Chondrocyte (in vitro differentiated cells): ENCODE results near the gene MIEF2. TPM values are rescaled to one million over a fixed set of nuclear protein-coding genes. Genes with fewer than 3 reads are reported as not detected.
A peak's percentile ranks its signal among the peaks of the same experiment; 100 is the strongest.

Experiments used
- DNase-seq: peaks from one replicate; pipeline ENCODE4 v3.0.0; 2021; ENCODE audit warnings: mixed read lengths, low spot score
- H3K27ac Mint-ChIP-seq: one replicate; pipeline ENCODE4 v1.8.0; 2021; ENCODE audit warnings: mild to moderate bottlenecking, moderate library complexity, mixed read lengths; ENCODE audit not compliant: unreplicated experiment
- H3K27me3 Mint-ChIP-seq: 2 replicates; pipeline ENCODE4 v1.8.0; 2021; ENCODE audit warnings: low read depth, mixed read lengths
- H3K36me3 Mint-ChIP-seq: 2 replicates; pipeline ENCODE4 v1.8.0; 2021; ENCODE audit warnings: low read depth, mixed read lengths
- H3K4me1 Mint-ChIP-seq: 2 replicates; pipeline ENCODE4 v1.8.0; 2021; ENCODE audit warnings: low read depth, mild to moderate bottlenecking, mixed read lengths
- H3K4me3 Mint-ChIP-seq: one replicate; pipeline ENCODE4 v1.8.0; 2021; ENCODE audit warnings: mild to moderate bottlenecking, moderate library complexity, mixed read lengths; ENCODE audit not compliant: unreplicated experiment
- H3K9me3 Mint-ChIP-seq: 2 replicates; pipeline ENCODE4 v1.8.0; 2021; ENCODE audit warnings: low read depth, mixed read lengths
- total RNA-seq: library from RNA; stranded (reverse); gene quantifications from 3 replicates; pipeline ENCODE4 v1.2.1, GENCODE V29; 2021
- TF ChIP-seq, protein P1 (sequence below): fragments of 200-600 bp; sonication (generic); IDR thresholded peaks from 2 replicates; pipeline ENCODE4 v1.5.0; 2021; ENCODE audit warnings: antibody characterized with exemption, mild to moderate bottlenecking, moderate library complexity

MIEF2 gene
- total RNA-seq, 1 donor from 2014 or later, result 11.5 TPM

GRCh38 chr17:18231164-18231563 lies 29.3 kb upstream of the MIEF2 start:
- peak; percentile 68 for DNase-seq
- Mint-ChIP-seq H3K4me3 (no peak overlapping the region), H3K36me3 (peaks cover 5% of the 10 kb centered on the region), H3K27me3 (no peaks in the 10 kb centered on the region), H3K27ac (peak overlapping the region; percentile 45), H3K9me3 (no peaks in the 10 kb centered on the region), H3K4me1 (peaks cover 36% of the 10 kb centered on the region)
- TF ChIP-seq, protein P1, sequence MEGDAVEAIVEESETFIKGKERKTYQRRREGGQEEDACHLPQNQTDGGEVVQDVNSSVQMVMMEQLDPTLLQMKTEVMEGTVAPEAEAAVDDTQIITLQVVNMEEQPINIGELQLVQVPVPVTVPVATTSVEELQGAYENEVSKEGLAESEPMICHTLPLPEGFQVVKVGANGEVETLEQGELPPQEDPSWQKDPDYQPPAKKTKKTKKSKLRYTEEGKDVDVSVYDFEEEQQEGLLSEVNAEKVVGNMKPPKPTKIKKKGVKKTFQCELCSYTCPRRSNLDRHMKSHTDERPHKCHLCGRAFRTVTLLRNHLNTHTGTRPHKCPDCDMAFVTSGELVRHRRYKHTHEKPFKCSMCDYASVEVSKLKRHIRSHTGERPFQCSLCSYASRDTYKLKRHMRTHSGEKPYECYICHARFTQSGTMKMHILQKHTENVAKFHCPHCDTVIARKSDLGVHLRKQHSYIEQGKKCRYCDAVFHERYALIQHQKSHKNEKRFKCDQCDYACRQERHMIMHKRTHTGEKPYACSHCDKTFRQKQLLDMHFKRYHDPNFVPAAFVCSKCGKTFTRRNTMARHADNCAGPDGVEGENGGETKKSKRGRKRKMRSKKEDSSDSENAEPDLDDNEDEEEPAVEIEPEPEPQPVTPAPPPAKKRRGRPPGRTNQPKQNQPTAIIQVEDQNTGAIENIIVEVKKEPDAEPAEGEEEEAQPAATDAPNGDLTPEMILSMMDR, result no peak

DNA sequence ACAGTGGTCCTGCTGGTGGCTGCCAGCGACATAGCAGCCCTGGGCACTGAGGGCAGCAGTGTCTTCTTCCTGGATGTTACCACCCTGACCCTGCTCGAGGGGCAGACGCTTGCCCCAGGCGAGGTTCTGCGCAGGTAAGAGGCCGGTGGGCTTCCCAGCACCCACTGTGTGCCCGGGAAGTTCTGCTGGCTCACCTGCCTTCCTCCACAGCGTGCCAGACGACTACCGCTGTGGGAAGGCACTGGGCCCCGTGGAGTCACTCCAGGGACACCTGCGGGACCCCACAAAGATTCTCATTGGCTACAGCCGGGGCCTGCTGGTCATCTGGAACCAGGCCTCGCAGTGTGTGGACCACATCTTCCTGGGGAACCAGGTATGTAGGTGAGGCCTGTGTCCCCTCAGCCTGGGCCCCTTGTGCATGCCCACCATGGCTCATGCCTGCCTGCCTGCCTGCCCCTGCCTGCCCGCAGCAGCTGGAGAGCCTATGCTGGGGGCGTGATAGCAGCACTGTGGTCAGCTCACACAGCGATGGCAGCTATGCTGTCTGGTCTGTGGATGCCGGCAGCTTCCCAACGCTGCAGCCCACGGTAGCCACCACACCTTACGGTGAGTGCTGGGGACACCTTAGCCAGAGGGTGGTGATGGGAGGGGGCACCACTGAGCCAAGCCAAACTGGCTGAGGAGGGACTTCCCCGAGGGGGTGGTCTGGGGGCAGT lies 26.5 kb upstream of the MIEF2 start:
- H3K9me3 Mint-ChIP-seq, result no peaks in the 10 kb centered on the region
- H3K4me3 Mint-ChIP-seq, result no peak overlapping the region
- no peaks in the 10 kb centered on the region for H3K27me3 Mint-ChIP-seq
- H3K4me1 Mint-ChIP-seq, result peaks cover 17% of the 10 kb centered on the region
- TF ChIP-seq, protein P1, result no peak
- DNase-seq, result peak; percentile 85
- no peak overlapping the region for H3K27ac Mint-ChIP-seq
- H3K36me3 Mint-ChIP-seq, result peaks cover 7% of the 10 kb centered on the region

DNA sequence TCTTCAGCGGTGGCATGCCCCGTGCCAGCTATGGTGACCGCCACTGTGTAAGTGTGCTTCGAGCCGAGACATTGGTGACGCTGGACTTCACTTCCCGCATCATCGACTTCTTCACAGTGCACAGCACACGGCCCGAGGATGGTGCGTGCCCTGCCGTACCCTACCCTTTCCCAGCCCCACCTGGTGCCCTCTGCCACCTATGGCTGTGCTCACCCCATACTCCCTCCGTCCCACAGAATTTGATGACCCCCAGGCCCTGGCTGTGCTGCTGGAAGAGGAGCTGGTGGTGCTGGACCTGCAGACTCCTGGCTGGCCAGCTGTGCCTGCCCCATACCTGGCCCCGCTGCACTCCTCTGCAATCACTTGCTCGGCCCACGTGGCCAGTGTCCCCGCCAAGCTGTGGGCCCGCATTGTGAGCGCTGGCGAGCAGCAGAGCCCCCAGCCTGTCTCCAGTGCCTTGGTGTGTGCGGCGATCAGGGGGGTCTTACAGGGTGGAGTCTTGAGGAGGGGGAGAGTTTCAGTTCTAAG lies 25.5 kb upstream of the MIEF2 start:
- peaks cover 9% of the 10 kb centered on the region for H3K36me3 Mint-ChIP-seq
- H3K4me3 Mint-ChIP-seq, result no peak overlapping the region
- peak overlapping the region; percentile 45 for H3K27ac Mint-ChIP-seq
- DNase-seq, result peak; percentile 79
- peaks cover 24% of the 10 kb centered on the region for H3K4me1 Mint-ChIP-seq
- TF ChIP-seq, protein P1, result no peak
- H3K27me3 Mint-ChIP-seq, result no peaks in the 10 kb centered on the region
- no peaks in the 10 kb centered on the region for H3K9me3 Mint-ChIP-seq

DNA sequence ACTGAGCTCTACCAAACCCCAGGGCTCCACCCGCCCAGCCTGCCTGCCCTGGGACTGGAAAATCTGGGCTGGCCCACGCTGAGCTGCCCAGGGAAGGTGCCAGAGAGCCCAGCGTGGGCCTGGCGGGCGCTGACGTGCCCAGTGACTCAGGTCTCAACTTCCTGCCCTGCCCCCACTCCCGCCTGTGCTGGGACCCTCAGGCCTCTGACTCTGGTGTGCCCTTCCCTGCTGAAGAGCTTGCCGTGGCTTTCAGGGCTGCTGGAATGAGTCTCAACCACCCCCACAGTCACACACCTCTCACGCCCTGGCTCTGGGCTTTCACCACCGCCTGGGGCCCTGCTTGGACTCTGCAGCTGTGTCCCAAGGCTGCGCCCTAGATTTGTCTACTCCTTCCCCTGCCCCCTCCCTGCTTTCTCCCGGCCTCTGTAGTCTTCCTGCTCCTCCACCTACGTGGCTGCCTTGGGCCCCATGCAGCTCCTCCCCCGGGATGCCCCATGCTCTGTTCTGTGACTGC lies 24.7 kb upstream of the MIEF2 start:
- H3K4me1 Mint-ChIP-seq, result peaks cover 24% of the 10 kb centered on the region
- H3K36me3 Mint-ChIP-seq, result peaks cover 9% of the 10 kb centered on the region
- H3K9me3 Mint-ChIP-seq, result no peaks in the 10 kb centered on the region
- TF ChIP-seq, protein P1, result no peak
- peak; percentile 89 for DNase-seq
- H3K27me3 Mint-ChIP-seq, result no peaks in the 10 kb centered on the region
- peak overlapping the region; percentile 90 for H3K27ac Mint-ChIP-seq
- no peak overlapping the region for H3K4me3 Mint-ChIP-seq

DNA sequence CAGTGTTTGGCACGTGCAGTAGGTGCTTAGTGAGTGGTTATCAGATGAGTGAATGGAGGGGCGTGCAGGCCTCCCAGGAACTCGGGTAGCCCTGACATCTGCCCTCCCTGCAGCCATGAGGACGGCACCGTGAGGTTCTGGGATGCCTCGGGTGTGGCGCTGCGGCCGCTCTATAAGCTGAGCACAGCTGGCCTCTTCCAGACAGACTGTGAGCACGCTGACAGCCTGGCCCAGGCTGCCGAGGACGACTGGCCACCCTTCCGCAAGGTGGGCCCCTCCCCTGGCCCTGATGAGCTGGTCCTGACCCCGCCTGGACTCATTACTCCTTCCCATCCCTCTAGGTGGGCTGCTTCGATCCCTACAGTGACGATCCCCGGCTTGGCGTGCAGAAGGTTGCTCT lies 24.0 kb upstream of the MIEF2 start:
- H3K36me3 Mint-ChIP-seq, result peaks cover 9% of the 10 kb centered on the region
- H3K4me1 Mint-ChIP-seq, result peaks cover 24% of the 10 kb centered on the region
- no peak overlapping the region for H3K4me3 Mint-ChIP-seq
- no peaks in the 10 kb centered on the region for H3K27me3 Mint-ChIP-seq
- TF ChIP-seq, protein P1, result no peak
- no peak for DNase-seq
- no peaks in the 10 kb centered on the region for H3K9me3 Mint-ChIP-seq
- H3K27ac Mint-ChIP-seq, result no peak overlapping the region
